HK-2 (cell line): ENCODE results near the gene KRT74.

Experiments
- DNase-seq: peaks from one replicate; pipeline ENCODE4 v3.0.0-alpha.2; 2018; ENCODE audit not compliant: unreplicated experiment

KRT74 gene

DNA sequence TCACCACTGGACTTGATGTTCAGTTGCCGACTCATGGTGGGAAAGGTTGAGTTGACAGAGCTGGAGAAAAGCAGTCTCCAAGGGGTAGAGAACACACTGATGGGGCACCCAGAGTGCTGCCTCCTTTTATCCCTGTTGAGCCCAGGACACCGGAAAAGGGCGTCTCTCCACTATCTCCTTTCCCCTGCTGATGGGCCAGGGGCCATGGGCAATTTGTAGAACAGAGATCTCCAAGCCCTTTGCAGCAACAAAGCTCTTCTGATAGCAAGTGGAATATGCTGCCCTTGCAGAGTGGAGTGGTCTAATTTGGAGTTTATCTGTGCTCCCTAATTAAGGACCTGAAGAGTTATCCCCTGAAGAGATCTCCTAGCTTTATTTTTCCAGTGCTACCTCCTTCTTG lies at the start of gene KRT74:
KRT74 (minus strand) TSS at position 101 of the 400 bp plus-strand sequence; CDS start at position 35, 66 bp downstream.
- DNase-seq = no peak

DNA sequence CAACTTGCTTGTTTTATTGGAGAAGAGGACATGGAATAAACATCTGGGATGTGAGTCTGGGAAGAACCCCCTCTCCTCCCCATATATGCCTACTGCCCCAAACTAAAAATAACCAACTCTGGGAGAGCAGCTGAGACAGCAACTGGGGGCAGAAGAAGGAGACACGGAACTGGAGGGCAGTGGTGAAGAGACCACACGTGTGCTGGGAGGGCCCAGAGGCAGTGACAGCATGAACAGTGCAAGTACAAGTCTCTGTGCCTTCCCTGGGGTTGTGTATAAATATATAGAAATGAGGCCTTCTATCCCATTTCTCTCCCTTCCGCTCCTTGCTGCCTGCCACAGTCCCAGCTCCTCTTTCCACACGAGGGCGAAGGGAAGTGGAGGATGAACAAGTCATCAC lies 48.7 kb upstream of the KRT74 start:
- DNase-seq = no peak

DNA sequence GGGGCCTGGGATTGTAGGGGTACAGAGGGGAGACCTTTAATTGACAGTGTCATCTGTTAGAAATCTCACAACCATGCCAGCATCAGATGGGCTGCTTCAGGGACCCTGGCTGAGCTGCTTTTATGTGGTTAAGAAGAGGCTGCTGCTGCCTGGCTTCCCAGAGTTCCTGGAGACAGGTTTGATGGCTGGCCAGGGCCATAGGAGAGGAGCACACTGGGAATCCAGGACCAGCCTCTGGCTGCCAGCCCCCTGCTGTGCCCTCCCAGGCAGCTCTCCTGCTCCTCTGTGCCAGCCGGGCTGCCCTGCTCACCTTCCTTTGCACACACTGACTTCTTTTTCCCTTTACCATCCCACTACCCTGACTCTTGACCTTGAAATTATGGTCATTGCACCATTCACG lies 45.2 kb upstream of the KRT74 start:
- no peak for DNase-seq

DNA sequence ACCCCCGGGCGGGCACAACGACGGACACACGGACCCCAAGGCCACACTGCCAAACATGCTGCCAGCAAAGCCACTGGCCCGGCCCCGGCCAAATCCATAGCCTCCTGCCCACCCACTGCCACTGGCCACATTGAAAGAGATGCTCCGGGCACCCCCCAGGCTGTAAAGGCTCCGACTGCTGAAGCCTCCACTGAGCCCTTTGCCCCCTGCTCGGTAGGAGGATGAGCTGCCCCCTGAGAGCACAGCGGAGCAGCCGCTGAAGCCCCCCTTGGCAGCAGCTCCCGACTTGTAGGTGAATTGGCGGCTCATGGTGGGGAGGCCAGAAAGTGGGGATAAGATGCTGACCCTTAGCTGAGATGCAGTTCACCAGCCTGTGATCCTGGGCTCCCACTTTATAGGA lies 44.6 kb upstream of the KRT74 start, which contains the start of gene KRT73:
KRT73 (minus strand) TSS at position 344 of the 400 bp plus-strand sequence; CDS start at position 309, 35 bp downstream.
- no peak for DNase-seq

DNA sequence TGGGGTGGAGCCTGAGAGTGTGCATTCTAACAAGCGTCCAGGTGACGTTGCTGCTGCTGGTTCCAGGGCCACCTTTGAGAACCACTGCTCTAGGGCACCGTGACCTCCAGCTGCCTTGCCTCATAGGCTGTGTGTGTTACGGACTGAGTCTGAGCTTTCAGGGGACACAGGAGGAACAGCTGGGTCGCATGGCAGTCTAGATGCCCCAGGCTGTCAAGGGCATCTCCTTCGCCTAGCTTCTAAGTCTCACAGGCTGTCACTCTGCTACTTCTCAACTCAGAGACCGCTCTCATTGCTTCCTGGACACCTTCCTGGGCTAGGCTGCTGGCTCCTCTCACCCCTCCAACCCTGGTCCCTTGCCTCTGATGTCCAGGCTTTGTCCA lies 43.8 kb upstream of the KRT74 start:
- DNase-seq = no peak

DNA sequence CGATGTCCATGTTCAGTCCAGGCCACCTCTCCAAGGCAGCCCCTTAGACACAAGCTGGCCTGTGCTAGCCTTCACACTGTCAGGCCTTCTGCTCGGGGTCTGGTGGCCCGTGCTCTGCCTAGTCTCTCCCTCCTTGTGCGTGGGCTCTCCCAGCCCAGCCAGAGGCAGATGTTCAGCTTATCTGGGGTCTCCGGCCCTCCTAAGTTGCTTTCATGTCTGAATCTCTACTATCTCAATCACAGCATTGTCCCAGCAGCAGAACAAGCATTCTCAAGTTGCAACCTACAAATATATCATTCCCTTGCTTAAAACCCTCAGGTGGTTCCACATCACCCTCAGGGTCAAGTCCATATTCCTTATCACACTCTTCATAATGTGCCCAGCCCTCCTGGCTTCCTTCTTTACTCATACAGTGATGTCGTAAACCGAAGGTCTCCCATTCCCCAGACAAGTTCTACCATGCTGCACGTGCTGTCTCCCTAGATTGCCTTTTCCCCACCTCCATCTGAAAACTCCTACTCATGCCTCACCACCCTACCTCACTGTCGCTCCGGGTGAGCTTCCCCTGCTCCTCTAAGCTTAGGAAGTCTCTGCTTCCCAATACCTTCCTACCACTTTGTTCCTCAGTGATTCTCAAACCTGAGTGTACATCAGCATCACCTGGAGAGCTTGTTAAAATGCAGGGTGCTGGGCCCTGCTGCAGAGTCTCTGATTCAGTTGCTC lies 43.2 kb upstream of the KRT74 start:
- DNase-seq = no peak

DNA sequence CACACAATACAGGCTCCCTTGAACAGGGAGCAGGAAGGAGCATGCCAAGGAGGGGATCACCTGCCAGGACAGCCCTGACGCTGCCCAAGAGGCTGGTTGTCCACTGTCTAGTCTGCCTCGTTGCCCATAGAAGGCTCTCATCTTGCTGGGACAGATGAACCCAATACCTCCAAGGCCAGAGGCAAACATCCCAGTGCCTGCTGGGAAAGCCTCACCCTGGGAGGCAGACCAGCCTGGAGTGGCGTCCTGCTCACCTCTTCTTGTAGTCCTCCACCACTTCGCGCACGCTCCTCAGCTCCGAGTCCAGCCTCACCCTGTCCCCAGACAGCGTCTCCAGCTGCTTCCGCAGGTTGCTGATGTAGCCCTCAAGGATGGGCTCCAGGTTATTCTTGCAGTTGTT lies 42.3 kb upstream of the KRT74 start:
- DNase-seq = no peak

DNA sequence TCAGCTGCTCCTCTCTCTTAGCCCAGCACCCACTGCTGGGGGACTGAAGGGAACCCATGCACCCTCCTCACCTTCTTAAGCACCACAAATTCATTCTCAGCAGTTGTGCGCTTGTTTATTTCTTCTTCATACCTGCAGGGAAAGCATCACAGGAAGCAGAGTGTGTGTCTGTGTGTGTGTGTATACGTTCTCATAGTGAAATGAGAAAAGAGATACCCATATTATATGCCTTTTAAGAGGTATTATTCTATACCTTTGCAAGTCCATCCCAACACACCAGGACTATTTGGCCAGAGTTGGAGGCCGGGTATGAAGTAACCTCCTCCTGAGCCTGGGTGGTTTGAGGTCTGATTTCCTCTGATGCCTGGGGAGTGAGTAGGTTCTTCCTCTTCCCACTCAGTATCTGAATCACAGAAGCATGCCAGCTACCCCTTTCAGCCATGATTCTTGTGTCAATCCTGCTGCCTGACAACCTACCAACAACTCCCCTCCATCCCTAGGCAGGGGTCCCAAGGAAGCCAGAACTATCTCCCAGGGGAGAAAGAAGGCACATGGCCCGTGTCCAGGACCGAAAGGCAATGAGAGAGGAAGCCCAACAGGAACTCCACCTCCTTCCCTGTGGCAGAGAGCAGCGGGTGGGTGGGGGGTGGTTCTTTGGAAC lies 41.7 kb upstream of the KRT74 start:
- DNase-seq = no peak

DNA sequence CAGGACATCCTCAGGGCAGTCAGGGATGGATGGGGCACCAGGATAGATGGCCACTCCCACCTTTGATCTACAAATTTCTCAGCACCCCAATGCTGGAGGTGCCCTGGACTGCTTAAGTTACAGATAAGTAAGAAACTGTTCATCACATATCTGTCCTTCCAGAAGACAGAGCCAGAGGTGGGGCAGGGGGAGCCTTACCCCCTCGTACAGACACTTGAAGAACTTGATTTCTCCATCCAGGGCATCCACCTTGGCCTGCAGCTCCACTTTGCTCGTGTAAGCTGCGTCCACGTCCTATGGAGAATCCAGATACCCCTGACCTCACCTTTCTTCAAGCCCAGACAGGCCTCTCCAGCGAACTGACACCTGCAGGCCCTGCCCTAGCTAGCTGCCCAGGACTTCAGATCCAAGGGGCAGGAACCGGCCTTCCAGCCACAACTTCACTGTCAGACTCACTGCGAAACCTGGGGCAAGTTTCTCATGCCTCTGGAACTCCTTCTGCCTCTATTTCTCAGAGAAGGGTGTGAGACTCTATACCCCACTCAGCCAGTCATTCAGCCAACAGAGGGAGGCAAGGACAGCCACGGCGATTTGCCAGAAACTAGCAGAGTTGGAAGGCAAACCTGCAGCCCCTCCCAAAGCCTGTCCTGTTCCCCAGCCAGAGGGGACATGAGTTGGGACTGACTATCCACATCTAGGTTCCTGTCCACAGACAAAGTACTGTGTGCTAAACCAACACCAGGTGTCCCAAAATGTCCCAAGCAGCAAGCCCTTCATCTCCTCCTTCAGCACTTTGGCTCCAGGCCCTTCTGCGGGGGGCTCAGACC lies 41.0 kb upstream of the KRT74 start:
- no peak for DNase-seq

DNA sequence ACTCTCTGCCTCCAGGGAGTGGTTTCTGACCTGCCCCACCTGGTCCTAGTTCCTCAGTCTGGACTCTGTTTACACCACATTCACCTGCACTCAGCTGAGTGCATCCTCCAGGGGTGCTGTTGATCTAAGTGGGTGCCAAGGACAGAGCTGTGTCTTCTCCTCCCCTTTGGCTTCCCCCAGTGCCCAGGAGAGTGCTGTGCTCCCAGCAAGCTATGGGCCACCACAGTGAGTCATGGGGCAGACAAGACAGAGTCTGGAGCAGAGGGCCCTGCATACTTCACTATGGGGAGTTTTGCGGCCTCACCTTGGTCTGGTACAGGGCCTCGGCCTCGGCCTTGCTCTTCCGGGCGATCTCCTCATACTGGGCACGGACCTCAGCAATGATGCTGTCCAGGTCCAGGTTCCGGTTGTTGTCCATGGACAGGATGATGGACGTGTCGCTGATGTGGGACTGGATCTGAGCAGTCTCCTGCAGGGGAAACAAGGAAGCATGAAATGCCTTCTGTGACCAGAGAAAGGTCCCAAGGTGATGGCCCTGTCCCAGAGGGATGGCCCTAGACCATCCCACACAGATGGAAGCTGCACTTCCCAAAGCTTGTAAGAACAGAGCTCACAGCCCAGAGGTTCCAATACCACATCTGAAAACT lies 39.9 kb upstream of the KRT74 start:
- no peak for DNase-seq

DNA sequence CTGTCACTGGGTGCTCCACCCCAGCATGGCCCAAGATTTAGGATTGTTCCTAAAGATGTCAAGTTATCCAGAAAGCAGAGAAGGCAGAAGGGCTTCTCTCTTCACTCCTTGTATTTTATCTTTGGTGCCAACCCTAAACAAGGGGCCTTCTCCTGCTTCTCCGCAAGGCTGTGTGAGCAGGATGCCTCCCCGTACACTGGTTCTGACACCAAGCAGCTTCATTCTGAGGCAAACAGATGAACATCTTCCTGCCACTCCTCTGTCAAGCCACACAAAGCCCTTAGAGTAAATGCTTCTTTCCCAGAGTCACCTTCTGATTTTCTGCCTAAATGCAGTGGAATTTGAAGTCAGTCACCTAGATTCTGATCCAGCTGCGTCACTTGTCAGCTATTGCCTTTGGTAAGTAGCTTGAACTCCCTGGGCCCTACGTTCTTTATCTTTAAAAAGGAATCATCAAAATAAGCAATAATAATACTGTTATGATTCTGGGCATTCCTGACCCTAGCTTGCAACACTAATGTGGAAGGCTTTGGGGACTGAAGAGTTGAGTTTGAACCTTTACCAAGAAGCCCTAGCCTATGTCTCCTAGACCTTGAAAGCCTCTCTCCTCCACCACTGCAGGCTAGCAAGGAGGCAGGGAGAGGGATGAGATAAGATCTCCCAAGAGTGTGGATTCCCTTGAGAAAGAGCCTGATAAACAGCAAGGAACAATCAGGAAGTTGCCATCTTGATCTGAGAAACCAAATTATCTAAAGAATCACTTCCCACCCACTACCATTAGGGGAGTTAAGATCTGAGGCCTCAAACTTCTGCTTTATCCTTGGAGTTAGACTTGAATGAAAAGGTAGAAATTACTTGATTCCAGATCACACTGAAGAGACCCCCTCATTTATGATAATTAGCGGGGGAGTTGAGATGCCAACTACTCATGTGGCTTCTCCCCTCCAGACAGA lies 39.1 kb upstream of the KRT74 start:
- DNase-seq = no peak

DNA sequence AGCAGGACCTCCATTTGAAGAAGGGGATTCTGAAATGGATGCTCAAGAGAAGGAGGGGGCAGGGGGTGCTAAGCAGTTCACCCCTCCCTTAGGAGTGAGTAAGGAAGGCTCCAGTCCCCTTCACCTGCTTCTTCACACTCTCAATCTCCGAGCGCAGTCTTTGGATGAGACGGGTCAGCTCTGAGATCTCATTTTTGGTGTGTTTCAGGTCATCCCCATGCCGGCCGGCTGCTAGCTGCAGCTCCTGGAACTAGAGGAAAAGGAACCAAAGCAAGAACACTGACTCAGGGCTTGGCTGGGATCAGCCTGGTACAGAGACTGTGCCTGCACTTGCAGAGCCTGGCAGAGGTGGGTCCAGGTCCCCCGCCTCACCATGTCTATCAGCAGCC lies 37.4 kb upstream of the KRT74 start:
- no peak for DNase-seq

DNA sequence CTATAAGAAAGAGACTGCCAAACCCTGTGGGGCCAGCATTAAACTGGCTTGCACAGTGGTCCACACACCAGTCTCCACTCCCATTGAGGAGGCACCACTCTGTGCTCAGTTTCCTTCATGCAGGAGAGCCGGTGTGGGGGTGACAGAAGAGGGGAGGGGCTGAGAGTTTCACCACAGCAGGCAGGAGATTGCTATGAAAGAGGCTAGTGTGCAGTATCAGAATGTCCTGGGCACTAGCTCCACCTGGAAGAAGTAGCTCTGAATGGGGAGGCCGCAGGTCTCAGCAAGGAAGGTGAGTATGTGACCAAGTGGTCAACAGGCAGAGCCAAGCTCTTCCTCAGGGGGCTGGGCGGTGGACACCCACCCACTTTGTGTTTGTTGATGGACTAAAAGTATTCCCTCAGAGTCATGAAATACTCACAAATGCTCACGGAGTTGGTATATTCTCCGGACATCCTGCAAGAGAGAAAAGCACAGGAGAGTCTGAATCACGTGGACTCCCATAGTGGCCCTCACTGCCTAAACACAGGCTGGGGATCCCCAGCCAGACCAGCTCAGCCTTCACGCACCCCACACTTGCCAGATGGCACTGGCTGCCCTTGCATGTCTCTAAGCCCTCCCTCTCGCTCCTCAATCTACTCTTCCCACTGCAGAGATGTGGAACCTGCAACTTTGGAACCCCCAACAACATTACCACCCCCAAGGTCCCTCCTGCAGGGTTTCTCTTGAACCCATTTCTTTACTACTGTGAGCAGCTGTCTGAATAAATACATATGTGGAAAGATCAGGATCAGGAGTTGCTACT lies 35.4 kb upstream of the KRT74 start:
- DNase-seq = no peak

DNA sequence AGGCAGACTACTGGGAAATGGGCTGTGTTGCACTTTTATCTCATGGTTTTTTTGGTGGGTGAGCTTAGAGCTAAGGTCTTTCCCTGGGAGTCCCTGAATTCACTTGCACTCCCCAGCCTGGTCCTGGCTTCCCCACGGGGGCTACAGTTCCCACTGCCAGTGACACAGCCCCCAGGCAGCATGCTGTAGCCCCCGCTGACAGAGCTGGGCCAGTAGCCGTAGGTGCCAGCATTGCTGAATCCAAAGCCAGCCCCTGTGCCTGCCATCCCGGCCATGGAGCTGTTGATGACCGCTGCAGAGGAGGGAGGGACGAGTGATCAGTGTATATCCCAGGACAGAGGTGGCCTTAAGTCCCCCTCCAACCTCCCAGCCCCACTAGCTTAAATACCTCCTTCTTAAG lies 34.5 kb upstream of the KRT74 start:
- DNase-seq = no peak

DNA sequence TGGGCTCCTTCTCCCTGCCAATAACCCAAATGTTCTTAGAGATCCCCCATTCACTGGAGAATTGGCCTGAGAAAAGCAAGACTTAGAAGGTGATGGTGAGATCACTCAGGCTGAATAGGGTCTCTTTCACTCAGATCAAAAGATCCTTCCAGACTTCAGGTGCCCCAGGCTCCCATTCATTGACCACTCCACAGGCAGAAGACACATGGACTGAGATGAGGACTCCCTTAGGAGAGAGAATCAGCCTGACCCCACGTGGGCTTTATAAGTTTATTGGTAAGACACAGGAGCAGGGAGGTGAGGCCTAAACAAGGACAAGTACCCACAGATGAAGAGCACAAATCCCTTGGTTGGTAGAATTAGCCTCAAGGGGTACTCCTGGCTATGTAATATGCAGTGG lies 33.7 kb upstream of the KRT74 start:
- DNase-seq = no peak

DNA sequence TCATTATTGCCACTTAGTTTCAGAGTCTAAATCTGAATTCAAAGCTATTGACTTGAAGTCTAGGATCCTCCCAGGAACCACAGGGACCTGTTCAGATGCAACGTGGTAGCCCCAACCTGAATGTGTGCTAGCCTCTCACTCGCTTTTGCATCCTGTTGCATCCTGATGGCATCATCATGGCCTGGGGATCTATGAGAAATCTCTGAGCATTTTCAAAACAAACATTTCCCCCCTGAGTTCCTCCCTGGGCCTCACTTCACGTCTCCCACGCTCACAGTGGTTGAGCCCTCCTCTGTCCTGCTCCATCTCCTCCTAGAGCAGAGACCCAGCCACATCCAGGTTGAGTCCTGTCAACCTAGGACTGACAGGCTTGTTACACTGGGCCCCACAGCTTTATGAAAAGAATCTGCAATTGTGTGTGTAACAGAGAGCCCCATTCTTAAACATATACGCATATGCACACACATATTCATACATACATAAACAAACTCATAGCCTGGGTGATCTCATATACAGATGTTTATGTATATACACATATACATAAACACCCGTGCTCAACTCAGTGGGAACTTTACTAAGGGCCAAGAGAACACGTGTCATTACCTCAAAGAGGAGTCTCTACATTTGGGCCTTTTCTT lies 33.1 kb upstream of the KRT74 start:
- DNase-seq = no peak

DNA sequence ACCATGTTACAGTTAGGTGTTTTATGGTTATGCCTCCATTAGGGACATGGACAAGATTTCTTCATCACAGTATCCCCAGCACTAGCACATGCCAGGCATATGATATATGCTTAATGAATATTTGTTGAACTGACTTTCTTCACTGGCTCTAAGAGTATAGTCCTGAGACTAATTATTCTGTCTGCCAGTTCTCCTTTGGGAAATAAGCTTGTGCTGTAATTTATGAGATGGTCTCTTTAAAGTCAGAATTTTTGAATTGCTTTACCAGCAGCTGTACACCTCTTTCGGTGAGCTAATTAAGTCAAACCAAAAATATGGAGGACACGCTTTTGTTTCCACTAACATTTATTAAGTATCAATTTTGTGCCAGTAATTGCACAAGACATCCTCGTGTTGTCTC lies 32.5 kb upstream of the KRT74 start:
- no peak for DNase-seq

DNA sequence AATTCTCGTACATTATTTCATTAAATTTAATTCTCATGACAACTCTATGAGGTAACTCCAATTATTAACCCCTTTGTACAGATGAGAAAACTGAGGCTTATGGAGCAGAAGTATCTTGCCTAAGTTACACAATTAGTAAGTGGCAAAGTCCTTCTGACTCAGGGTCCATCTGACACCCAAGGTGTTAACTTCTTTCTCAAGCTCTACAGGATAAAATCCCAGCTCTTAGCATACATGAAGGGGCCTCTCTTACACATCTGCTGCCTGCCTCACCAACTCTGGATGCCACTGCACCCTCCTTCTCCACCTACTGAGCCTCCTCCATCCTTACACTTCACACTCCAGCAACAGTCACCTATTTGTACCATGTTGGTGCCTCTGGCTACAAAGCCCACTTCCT lies 31.9 kb upstream of the KRT74 start:
- DNase-seq = no peak

DNA sequence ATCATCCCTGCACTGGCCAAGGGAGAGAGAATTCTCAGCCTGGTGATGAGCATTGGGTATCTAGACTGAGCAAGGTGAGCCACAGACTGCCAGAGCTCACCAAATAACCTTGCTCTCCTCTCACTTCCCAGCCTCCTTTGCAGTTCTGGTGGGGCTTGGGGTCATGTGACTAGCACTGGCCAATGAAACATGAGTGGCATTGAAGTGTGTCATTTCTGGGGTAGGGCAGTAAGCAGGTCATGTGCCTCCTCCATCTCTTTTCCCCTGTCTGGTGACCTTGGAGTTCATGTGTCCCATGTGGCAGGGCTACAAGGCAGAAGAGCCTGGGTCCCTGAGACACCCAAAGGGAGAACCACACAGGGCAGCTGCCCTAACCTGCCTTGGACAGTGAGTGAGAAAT lies 31.2 kb upstream of the KRT74 start:
- DNase-seq = no peak

DNA sequence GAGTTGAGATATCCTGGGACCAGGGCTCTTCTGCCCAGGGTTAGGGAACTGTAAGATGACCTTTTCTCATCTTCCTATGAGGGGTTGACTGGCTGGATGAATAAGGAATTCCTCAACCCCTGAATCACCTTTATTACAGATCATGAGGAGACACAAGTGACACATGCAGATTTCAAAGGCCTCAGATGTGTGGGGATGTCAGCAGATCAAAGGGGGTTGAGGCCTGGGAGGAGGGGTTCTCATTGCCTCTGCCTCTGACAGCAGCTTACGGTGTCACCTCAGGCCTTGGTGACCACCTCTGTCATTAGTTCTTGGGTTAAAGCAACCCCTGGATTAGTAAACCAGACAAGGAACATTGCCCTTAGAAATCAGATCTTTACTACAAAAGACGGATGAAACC lies 29.7 kb upstream of the KRT74 start:
- DNase-seq = no peak
